Karpas-422 (cell line): ENCODE measurements around the gene TARDBP. TPM values are rescaled to one million over a fixed set of nuclear protein-coding genes. Genes with fewer than 3 reads are reported as not detected.
A peak's percentile ranks its signal among the peaks of the same experiment; 100 is the strongest.

Source experiments
- DNase-seq: peaks from one replicate; pipeline ENCODE4 v3.0.0-alpha.2; 2015
- H2AFZ ChIP-seq: fragments of 200-600 bp; sonication (generic); 2 replicates; pipeline ENCODE4 v1.6.1; 2014; ENCODE audit warnings: antibody characterized with exemption, low read length, mixed read lengths
- H3K27ac ChIP-seq: fragments of 200-600 bp; sonication (generic); 2 replicates; pipeline ENCODE4 v1.5.1; 2014; ENCODE audit warnings: mild to moderate bottlenecking, low read length, moderate library complexity
- H3K27me3 ChIP-seq: fragments of 200-600 bp; sonication (generic); 2 replicates; pipeline ENCODE4 v1.6.1; 2014; ENCODE audit warnings: low read length, mixed read lengths
- H3K36me3 ChIP-seq: fragments of 200-600 bp; sonication (generic); 2 replicates; pipeline ENCODE4 v1.6.1; 2014; ENCODE audit warnings: low read length, mixed read lengths; ENCODE audit not compliant: insufficient read depth
- H3K4me1 ChIP-seq: fragments of 200-600 bp; sonication (generic); 2 replicates; pipeline ENCODE4 v1.6.1; 2014; ENCODE audit warnings: mild to moderate bottlenecking, low read length, mixed read lengths
- H3K4me2 ChIP-seq: fragments of 200-600 bp; sonication (generic); 2 replicates; pipeline ENCODE4 v1.6.1; 2014; ENCODE audit warnings: low read length, low read depth, mild to moderate bottlenecking; ENCODE audit not compliant: poor library complexity, severe bottlenecking
- H3K4me3 ChIP-seq: fragments of 200-600 bp; sonication (generic); 2 replicates; pipeline ENCODE4 v1.5.1; 2014; ENCODE audit warnings: mild to moderate bottlenecking, antibody characterized with exemption, low read length, mixed read lengths
- H3K79me2 ChIP-seq: fragments of 200-600 bp; sonication (generic); 2 replicates; pipeline ENCODE4 v1.6.1; 2014; ENCODE audit warnings: mild to moderate bottlenecking, low read length, mixed read lengths
- H3K9ac ChIP-seq: fragments of 200-600 bp; sonication (generic); 2 replicates; pipeline ENCODE4 v1.6.0; 2014; ENCODE audit warnings: low read length
- H3K9me2 ChIP-seq: fragments of 200-600 bp; sonication (generic), shearing (Covaris generic); replicated peaks from 2 replicates; pipeline ENCODE4 v1.6.0; 2014; ENCODE audit warnings: mild to moderate bottlenecking, low read length, moderate library complexity; ENCODE audit not compliant: insufficient read depth
- H3K9me3 ChIP-seq: fragments of 300-700, 200-600 bp; sonication (generic); 2 replicates; pipeline ENCODE4 v1.6.1; 2014; ENCODE audit warnings: low read length, mixed read lengths
- H4K20me1 ChIP-seq: fragments of 200-600 bp; sonication (generic); 2 replicates; pipeline ENCODE4 v1.6.1; 2014; ENCODE audit warnings: mild to moderate bottlenecking, antibody characterized with exemption, low read length, low read depth; ENCODE audit not compliant: insufficient read depth
- total RNA-seq: library from RNA; depleted of rRNA; stranded (reverse); fragments of >200 nt; shearing (Covaris generic); gene quantifications from 2 replicates; pipeline ENCODE4 v1.2.3, GENCODE V29; 2014; ENCODE audit warnings: low replicate concordance

The TARDBP gene
- total RNA-seq, 1 experiment from 2014 or later = 63.8 TPM

- Histone ChIP-seq H3K4me2 (no peak overlapping the region), H3K9me3 (no peaks in the 10 kb centered on the region), H3K9me2 (no peaks in the 10 kb centered on the region), H3K27ac (no peak overlapping the region), H3K79me2 (peaks cover 26% of the 10 kb centered on the region), H3K4me3 (no peak overlapping the region), H3K9ac (no peak overlapping the region), H4K20me1 (peaks cover 23% of the 10 kb centered on the region; the same call in 1 of the 2 replicates), H3K36me3 (peaks cover 22% of the 10 kb centered on the region; the same call in 1 of the 2 replicates), H3K4me1 (peaks cover 36% of the 10 kb centered on the region), H2AFZ (no peak overlapping the region), H3K27me3 (no peaks in the 10 kb centered on the region)
- no peak for DNase-seq
Measured at GRCh38 chr1:11055676-11056075, 43.2 kb downstream of the TARDBP start.

DNA sequence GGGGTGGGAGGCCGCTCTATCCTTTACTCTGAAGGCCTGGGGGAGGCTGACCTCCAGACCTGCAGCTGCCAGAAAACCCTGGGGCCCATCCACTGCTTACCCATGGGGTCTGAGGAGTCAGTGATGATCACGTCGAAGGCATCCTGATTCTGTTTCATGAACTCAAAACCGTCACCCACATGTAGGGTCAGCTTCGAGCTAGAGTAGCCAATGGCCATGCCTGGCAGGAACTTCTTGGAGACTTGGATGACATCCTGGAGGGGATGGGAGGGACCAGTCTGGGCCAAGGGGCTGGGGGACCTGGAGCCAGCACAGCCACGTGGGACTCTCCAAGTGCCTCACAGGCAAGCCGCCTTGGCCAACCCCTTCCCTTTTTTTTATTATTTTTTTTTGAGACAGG lies 44.0 kb downstream of the TARDBP start:
- H3K27me3 ChIP-seq = no peaks in the 10 kb centered on the region
- H3K9ac ChIP-seq = no peak overlapping the region
- H2AFZ ChIP-seq = no peak overlapping the region
- peaks cover 45% of the 10 kb centered on the region for H3K4me1 ChIP-seq
- H3K36me3 ChIP-seq = peaks cover 22% of the 10 kb centered on the region; the same call in 1 of the 2 replicates
- H3K27ac ChIP-seq = no peak overlapping the region
- H3K4me2 ChIP-seq = no peak overlapping the region
- H3K79me2 ChIP-seq = peaks cover 31% of the 10 kb centered on the region
- no peak overlapping the region for H3K4me3 ChIP-seq
- H4K20me1 ChIP-seq = peaks cover 23% of the 10 kb centered on the region; the same call in 1 of the 2 replicates
- DNase-seq = no peak
- no peaks in the 10 kb centered on the region for H3K9me3 ChIP-seq
- no peaks in the 10 kb centered on the region for H3K9me2 ChIP-seq

GRCh38 chr1:11057477-11057876 lies 45.0 kb downstream of the TARDBP start:
- no peaks in the 10 kb centered on the region for H3K9me3 ChIP-seq
- peak overlapping the region; percentile 23 for H3K4me2 ChIP-seq
- no peak overlapping the region for H2AFZ ChIP-seq
- no peaks in the 10 kb centered on the region for H3K27me3 ChIP-seq
- no peaks in the 10 kb centered on the region for H3K9me2 ChIP-seq
- H4K20me1 ChIP-seq = peaks cover 23% of the 10 kb centered on the region; the same call in 1 of the 2 replicates
- peaks cover 22% of the 10 kb centered on the region; the same call in 1 of the 2 replicates for H3K36me3 ChIP-seq
- H3K4me3 ChIP-seq = no peak overlapping the region
- no peak for DNase-seq
- no peak overlapping the region for H3K9ac ChIP-seq
- H3K79me2 ChIP-seq = peaks cover 31% of the 10 kb centered on the region
- H3K27ac ChIP-seq = no peak overlapping the region
- H3K4me1 ChIP-seq = peaks cover 47% of the 10 kb centered on the region

- no peak overlapping the region for H3K9ac ChIP-seq
- peak overlapping the region; percentile 97; the same call in 1 of the 2 replicates for H3K4me3 ChIP-seq
- peaks cover 31% of the 10 kb centered on the region for H3K79me2 ChIP-seq
- H3K36me3 ChIP-seq = peaks cover 22% of the 10 kb centered on the region; the same call in 1 of the 2 replicates
- no peak for DNase-seq
- H4K20me1 ChIP-seq = peaks cover 23% of the 10 kb centered on the region; the same call in 1 of the 2 replicates
- H3K4me2 ChIP-seq = peak overlapping the region; percentile 23
- no peaks in the 10 kb centered on the region for H3K27me3 ChIP-seq
- no peaks in the 10 kb centered on the region for H3K9me2 ChIP-seq
- H3K9me3 ChIP-seq = no peaks in the 10 kb centered on the region
- peaks cover 43% of the 10 kb centered on the region for H3K4me1 ChIP-seq
- H2AFZ ChIP-seq = no peak overlapping the region
- no peak overlapping the region for H3K27ac ChIP-seq
Measured at GRCh38 chr1:11058026-11058425, 45.6 kb downstream of the TARDBP start.

GRCh38 chr1:11058595-11059154 lies 46.2 kb downstream of the TARDBP start:
- peak overlapping the region; percentile 94 for H3K9ac ChIP-seq
- H2AFZ ChIP-seq = no peak overlapping the region
- no peak for DNase-seq
- H3K79me2 ChIP-seq = peaks cover 31% of the 10 kb centered on the region
- H4K20me1 ChIP-seq = peaks cover 23% of the 10 kb centered on the region; the same call in 1 of the 2 replicates
- peak overlapping the region; percentile 97 for H3K4me3 ChIP-seq
- peak overlapping the region; percentile 46; the same call in 1 of the 2 replicates for H3K27ac ChIP-seq
- no peaks in the 10 kb centered on the region for H3K9me2 ChIP-seq
- H3K4me1 ChIP-seq = peaks cover 37% of the 10 kb centered on the region
- H3K9me3 ChIP-seq = no peaks in the 10 kb centered on the region
- peak overlapping the region; percentile 97 for H3K4me2 ChIP-seq
- no peaks in the 10 kb centered on the region for H3K27me3 ChIP-seq
- peaks cover 22% of the 10 kb centered on the region; the same call in 1 of the 2 replicates for H3K36me3 ChIP-seq

GRCh38 chr1:11059155-11059967 lies 46.9 kb downstream of the TARDBP start:
- peaks cover 31% of the 10 kb centered on the region for H3K4me1 ChIP-seq
- peaks cover 22% of the 10 kb centered on the region; the same call in 1 of the 2 replicates for H3K36me3 ChIP-seq
- peak overlapping the region; percentile 97 for H3K4me2 ChIP-seq
- DNase-seq = peak; percentile 56
- H3K9me3 ChIP-seq = no peaks in the 10 kb centered on the region
- no peaks in the 10 kb centered on the region for H3K9me2 ChIP-seq
- H3K27ac ChIP-seq = peak overlapping the region; percentile 46; the same call in 1 of the 2 replicates
- H2AFZ ChIP-seq = no peak overlapping the region
- H3K27me3 ChIP-seq = no peaks in the 10 kb centered on the region
- peaks cover 18% of the 10 kb centered on the region; the same call in 1 of the 2 replicates for H4K20me1 ChIP-seq
- peak overlapping the region; percentile 94 for H3K9ac ChIP-seq
- peak overlapping the region; percentile 97 for H3K4me3 ChIP-seq
- H3K79me2 ChIP-seq = peaks cover 31% of the 10 kb centered on the region

GRCh38 chr1:11059968-11060830 lies 47.7 kb downstream of the TARDBP start, which contains the start of gene SRM:
Gene SRM (minus strand): TSS chr1:11060018. CDS start chr1:11059943, 75 bp downstream.
- Histone ChIP-seq H3K79me2 (peaks cover 31% of the 10 kb centered on the region), H3K4me3 (peak within 1 kb of the TSS; percentile 97), H3K36me3 (peaks cover 27% of the 10 kb centered on the region; the same call in 1 of the 2 replicates)

More at GRCh38 chr1:11059968-11060830, 47.7 kb downstream of the TARDBP start, which contains the start of gene SRM:
- H3K27ac ChIP-seq = peak within 1 kb of the TSS; percentile 73
- no peaks in the 10 kb centered on the region for H3K9me3 ChIP-seq
- H3K4me1 ChIP-seq = peaks cover 30% of the 10 kb centered on the region
- H3K4me2 ChIP-seq = peak within 1 kb of the TSS; percentile 97
- peak within 1 kb of the TSS; percentile 94 for H3K9ac ChIP-seq
- peak; percentile 96 for DNase-seq
- peak within 1 kb of the TSS; percentile 59; the same call in 1 of the 2 replicates for H2AFZ ChIP-seq
- no peaks in the 10 kb centered on the region for H3K27me3 ChIP-seq
- H3K9me2 ChIP-seq = no peaks in the 10 kb centered on the region
- H4K20me1 ChIP-seq = peaks cover 15% of the 10 kb centered on the region; the same call in 1 of the 2 replicates
